A549 (cell line): ENCODE measurements around the gene ZNF296. TPM values are rescaled to one million over a fixed set of nuclear protein-coding genes. Genes with fewer than 3 reads are reported as not detected.

ENCODE experiments used
- ATAC-seq, 2 experiments: fragments of 200-7000 bp in 1 of 2; fragments of >200 bp in 1 of 2; cut with Nextera tagmentation in 1 of 2; cut with Tn5 transposase in 1 of 2; 3 replicates each; pipeline versions ENCODE4 v1.8.0 to v1.9.1; 2018 to 2020; ENCODE audit warnings: mild to moderate bottlenecking in 1 of 2, moderate library complexity in 1 of 2
- CTCF ChIA-PET: fragments of 300-600 bp; sonication (Branson Sonifier 250); formaldehyde crosslinking; extraction: SDS; loops from one replicate; lab custom pipeline; 2021; ENCODE audit warnings: antibody characterized with exemption, inconsistent platforms; lab: Yijun Ruan, JAX
- POLR2A ChIA-PET: fragments of 350-600 bp; formaldehyde crosslinking; extraction: SDS; loops from one replicate; lab custom pipeline; 2021; ENCODE audit warnings: antibody characterized with exemption, inconsistent platforms; lab: Yijun Ruan, JAX
- DNase-seq, 2 experiments: peaks; one replicate each; pipeline versions ENCODE4 v3.0.0 to v3.0.0-alpha.2; 2011 to 2016; ENCODE audit warnings: low read depth in 1 of 2, low spot score in 1 of 2
- FAIRE-seq: peaks from 2 replicates; lab custom pipeline; 2011; peaks lifted over from hg19 to GRCh38; lab: Jason Lieb, UNC
- H3K27ac ChIP-seq, 2 experiments: fragments of >200 bp; sonication (Bioruptor Twin); formaldehyde crosslinking; 3 replicates each; pipeline ENCODE4 v1.5.1; 2016 to 2017
- H3K4me1 ChIP-seq: fragments of >200 bp; sonication (Bioruptor Twin); formaldehyde crosslinking; 3 replicates; pipeline ENCODE4 v1.6.1; 2016
- H3K4me2 ChIP-seq: fragments of >200 bp; sonication (Bioruptor Twin); formaldehyde crosslinking; 3 replicates; pipeline ENCODE4 v1.6.1; 2016
- H3K4me3 ChIP-seq: fragments of >200 bp; sonication (Bioruptor Twin); formaldehyde crosslinking; 3 replicates; pipeline ENCODE4 v1.5.1; 2016
- H3K9me3 ChIP-seq: fragments of >200 bp; sonication (Bioruptor Twin); formaldehyde crosslinking; 3 replicates; pipeline ENCODE4 v1.6.1; 2016
- EHMT2 ChIP-seq: fragments of 200-600 bp; sonication (generic); IDR thresholded peaks from 2 replicates; pipeline ENCODE4 v1.6.1; 2016; ENCODE audit warnings: antibody characterized with exemption, low read depth, mild to moderate bottlenecking, moderate library complexity
- ESRRA ChIP-seq: fragments of 150-350 bp; IDR thresholded peaks from 2 replicates; pipeline ENCODE4 v1.6.1; 2014; ENCODE audit warnings: mild to moderate bottlenecking, low read length, borderline replicate concordance
- FOSB ChIP-seq: fragments of 250-450 bp; sonication (Bioruptor Pico); IDR thresholded peaks from 2 replicates; pipeline ENCODE4 v1.5.0; 2020; ENCODE audit warnings: mild to moderate bottlenecking, moderate library complexity
- FOSL2 ChIP-seq, 2 experiments: fragments of 450-650 bp in 1 of 2; fragments of >200 bp in 1 of 2; sonication (Bioruptor Twin) in 1 of 2; formaldehyde crosslinking; IDR thresholded peaks; 2 replicates each; pipeline versions ENCODE4 v1.5.0 to v1.6.1; 2016 to 2020; ENCODE audit warnings: mild to moderate bottlenecking in 1 of 2, moderate library complexity in 1 of 2
- GATA3 ChIP-seq: IDR thresholded peaks from 2 replicates; pipeline ENCODE4 v1.6.1; 2012; ENCODE audit warnings: borderline replicate concordance
- HDAC2 ChIP-seq: fragments of 200-600 bp; sonication (generic); IDR thresholded peaks from 2 replicates; pipeline ENCODE4 v1.6.1; 2016
- HMGXB4 ChIP-seq: fragments of 250-450 bp; sonication (Bioruptor Pico); IDR thresholded peaks from 2 replicates; pipeline ENCODE4 v1.5.0; 2021; ENCODE audit warnings: mild to moderate bottlenecking, moderate library complexity, borderline replicate concordance
- KDM5A ChIP-seq: fragments of 200-600 bp; sonication (generic); IDR thresholded peaks from 2 replicates; pipeline ENCODE4 v1.6.1; 2016; ENCODE audit warnings: antibody characterized with exemption, mild to moderate bottlenecking
- NPAS2 ChIP-seq: fragments of 250-450 bp; sonication (Bioruptor Pico); IDR thresholded peaks from 2 replicates; pipeline ENCODE4 v1.8.0; 2022; ENCODE audit warnings: mild to moderate bottlenecking, moderate library complexity, borderline replicate concordance
- PBX3 ChIP-seq: IDR thresholded peaks from 2 replicates; pipeline ENCODE4 v1.6.1; 2012
- POLR2A ChIP-seq: IDR thresholded peaks from 2 replicates; pipeline ENCODE4 v1.6.1; 2012; ENCODE audit warnings: mild to moderate bottlenecking, low read length
- RAD21 ChIP-seq, 2 experiments: fragments of >200 bp in 1 of 2; sonication (Bioruptor Twin) in 1 of 2; formaldehyde crosslinking in 1 of 2; IDR thresholded peaks in 1 of 2; conservative IDR thresholded peaks in 1 of 2; 2 replicates in 1 of 2; 3 replicates in 1 of 2; pipeline ENCODE4 v1.6.1; 2012 to 2018; ENCODE audit warnings: inconsistent platforms in 1 of 2
- REST ChIP-seq: fragments of 200-600 bp; sonication (generic); IDR thresholded peaks from 2 replicates; pipeline ENCODE4 v1.6.1; 2016; ENCODE audit warnings: antibody characterized with exemption, mild to moderate bottlenecking, moderate library complexity
- SMC3 ChIP-seq: fragments of >200 bp; sonication (Bioruptor Twin); formaldehyde crosslinking; IDR thresholded peaks from 3 replicates; pipeline ENCODE4 v1.6.1; 2018; ENCODE audit warnings: inconsistent platforms
- SREBF2 ChIP-seq: fragments of 450-650 bp; IDR thresholded peaks from 2 replicates; pipeline ENCODE4 v1.6.1; 2014; ENCODE audit warnings: mild to moderate bottlenecking, moderate library complexity
- USF2 ChIP-seq: fragments of 450-650 bp; IDR thresholded peaks from 2 replicates; pipeline ENCODE4 v1.6.1; 2014; ENCODE audit warnings: antibody characterized with exemption
- ZC3H11A ChIP-seq: fragments of 450-650 bp; IDR thresholded peaks from 2 replicates; pipeline ENCODE4 v1.6.1; 2014; ENCODE audit warnings: antibody characterized with exemption, mild to moderate bottlenecking
- ZSCAN20 ChIP-seq: fragments of 250-450 bp; sonication (Bioruptor Pico); IDR thresholded peaks from 2 replicates; pipeline ENCODE4 v1.8.0; 2022; ENCODE audit warnings: mild to moderate bottlenecking, moderate library complexity
- WGBS: methylation state at CpG from one replicate; pipeline ENCODE4 v1.1.6; 2017; ENCODE audit errors: missing lambda C conversion rate; 5-methylcytosine and 5-hydroxymethylcytosine counted together
- polyA plus RNA-seq, 4 experiments: library from polyadenylated mRNA; depleted of rRNA in 3 of 4; stranded (reverse); fragments of >200 nt; fragmentation: RNase III in 1 of 4; extraction: RNeasy Plus Mini Kit Qiagen cat#74134 plus additional on column Dnase treatment in 1 of 4; gene quantifications; 2 replicates in 3 of 4; 3 replicates in 1 of 4; pipeline ENCODE4 v1.2.3, GENCODE V29; 2011 to 2017

The ZNF296 gene
- polyA plus RNA-seq, 2 of the 4 experiments (the other 2 are of a cell fraction) = 0.34 to 2.7 TPM

- CTCF ChIA-PET = interaction anchor here (1.2 to 4.9 kb wide), 5 partner anchors 8 to 53 kb away, joined by 3 to 46 read pairs (median 16); partner anchors contain the start of gene PPP1R37
- WGBS = 94% methylated on average over 8 of the region's 8 CpGs
- H3K9me3 ChIP-seq = no peaks in the 10 kb centered on the region
- no peak for ATAC-seq
- DNase-seq = no peak
- no peak overlapping the region for H3K4me3 ChIP-seq
- TF ChIP-seq ZC3H11A (no peak), SREBF2 (no peak), FOSB (no peak), HDAC2 (no peak), ZSCAN20 (no peak), REST (no peak), HMGXB4 (no peak), USF2 (no peak), SMC3 (no peak), NPAS2 (CRISPR knock-in tag) (no peak), EHMT2 (no peak), POLR2A (no peak), GATA3 (no peak)
- TF ChIP-seq, all 56 proteins: peak for 0
- POLR2A ChIA-PET = interaction anchor here (1.2 kb wide), 1 partner anchor 9 kb away, joined by 4 read pairs; no protein-coding TSS in a partner anchor
- no peak overlapping the region for H3K27ac ChIP-seq
- H3K4me2 ChIP-seq = no peak overlapping the region
- H3K4me1 ChIP-seq = peaks cover 48% of the 10 kb centered on the region
- FAIRE-seq = no peak
Measured at GRCh38 chr19:45100846-45101252, 24.6 kb upstream of the ZNF296 start.

- ChIA-PET CTCF (interaction anchor here (0.6 to 4.9 kb wide), 9 partner anchors 8 to 148 kb away, joined by 3 to 46 read pairs (median 3); partner anchors contain the start of gene PPP1R37), POLR2A (interaction anchor here (1.2 kb wide), 1 partner anchor 9 kb away, joined by 4 read pairs; no protein-coding TSS in a partner anchor)
- Histone ChIP-seq H3K4me3 (no peak overlapping the region), H3K4me1 (peaks cover 54% of the 10 kb centered on the region), H3K27ac (peak overlapping the region in 1 of 2 experiments; percentile 92; a peak in 2 of 6 replicates), H3K4me2 (no peak overlapping the region), H3K9me3 (no peaks in the 10 kb centered on the region)
- ATAC-seq = no peak
- WGBS = 82% methylated on average over 3 of the region's 3 CpGs
- FAIRE-seq = no peak
- TF ChIP-seq PBX3 = no peak
- no peak for TF ChIP-seq RAD21 (conservative IDR thresholded peaks at IDR 0.05 in 1 of 2, IDR thresholded peaks at IDR 0.05 in 1 of 2)
- TF ChIP-seq HMGXB4 = no peak
- no peak for TF ChIP-seq ZSCAN20
- TF ChIP-seq FOSL2 (IDR thresholded peaks at IDR 0.05) = no peak
- no peak for TF ChIP-seq FOSL2 (CRISPR knock-in tag; IDR thresholded peaks at IDR 0.05)
- no peak for TF ChIP-seq KDM5A
- TF ChIP-seq ESRRA = no peak
- no peak for DNase-seq
Measured at GRCh38 chr19:45100201-45100600, 23.9 kb upstream of the ZNF296 start.
